IPS-18a (cell line): ENCODE measurements around the gene MLN.

Experiments
- H3K27ac ChIP-seq: one replicate; pipeline ENCODE4 v1.5.1; 2013; ENCODE audit warnings: low read length
- H3K27me3 ChIP-seq: one replicate; pipeline ENCODE4 v1.6.1; 2013; ENCODE audit warnings: mild to moderate bottlenecking, low read length; ENCODE audit not compliant: control insufficient read depth, insufficient read depth
- H3K36me3 ChIP-seq: one replicate; pipeline ENCODE4 v1.6.1; 2013; ENCODE audit warnings: low read depth, low read length; ENCODE audit not compliant: control insufficient read depth
- H3K4me1 ChIP-seq: one replicate; pipeline ENCODE4 v1.6.1; 2013; ENCODE audit warnings: low read depth, low read length; ENCODE audit not compliant: control insufficient read depth
- H3K4me3 ChIP-seq: one replicate; pipeline ENCODE4 v1.5.1; 2013; ENCODE audit warnings: low read length
- H3K9ac ChIP-seq: one replicate; pipeline ENCODE4 v1.6.1; 2013; ENCODE audit warnings: mild to moderate bottlenecking, low read length, moderate library complexity
- H3K9me3 ChIP-seq: one replicate; pipeline ENCODE4 v1.6.1; 2013; ENCODE audit warnings: low read depth, low read length; ENCODE audit not compliant: control insufficient read depth

MLN gene

DNA sequence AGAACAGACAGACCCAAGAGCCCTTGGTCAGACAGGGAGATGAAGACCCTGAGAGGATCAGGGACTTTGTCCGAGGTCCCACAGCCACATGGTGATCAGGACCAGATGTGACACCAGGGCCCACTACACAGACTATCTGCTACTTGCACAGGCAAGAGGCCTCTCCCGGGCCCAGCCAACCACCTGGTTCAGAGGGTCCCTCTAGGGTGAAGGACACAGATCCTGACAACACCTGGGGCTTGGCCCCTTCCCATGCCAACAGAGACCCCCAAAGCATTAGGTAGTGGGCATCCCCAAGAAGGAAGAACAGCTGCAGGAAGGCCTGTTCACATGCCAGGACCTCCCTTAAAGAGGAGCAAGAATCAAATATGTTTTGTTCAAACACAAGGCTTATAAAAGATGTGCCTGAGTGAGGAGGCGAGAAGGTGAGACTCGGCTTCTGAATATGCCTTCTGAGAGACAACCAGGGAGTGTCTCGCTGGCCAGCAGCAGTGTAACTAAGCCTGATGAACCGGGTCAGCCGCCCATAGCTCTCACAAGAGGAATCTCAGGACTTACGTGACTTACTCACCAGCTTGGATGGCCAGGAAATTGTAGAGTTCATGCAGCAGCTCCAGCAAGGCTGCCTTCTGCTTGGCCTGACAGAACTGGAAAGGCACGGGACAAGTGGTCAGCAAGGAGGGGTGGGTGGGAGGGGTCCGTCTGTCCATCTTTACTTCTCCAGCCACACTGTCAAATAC lies 19.9 kb downstream of the MLN start:
- Histone ChIP-seq H3K9me3 (no peaks in the 10 kb centered on the region), H3K9ac (no peak overlapping the region), H3K27ac (no peak overlapping the region), H3K4me3 (no peak overlapping the region), H3K36me3 (peaks cover 49% of the 10 kb centered on the region), H3K4me1 (peaks cover 67% of the 10 kb centered on the region), H3K27me3 (no peaks in the 10 kb centered on the region)

GRCh38 chr6:33782561-33782960 lies 21.2 kb downstream of the MLN start:
- Histone ChIP-seq H3K9me3 (no peaks in the 10 kb centered on the region), H3K36me3 (peaks cover 63% of the 10 kb centered on the region), H3K4me1 (peaks cover 74% of the 10 kb centered on the region), H3K4me3 (no peak overlapping the region), H3K27ac (peak overlapping the region; percentile 77), H3K27me3 (no peaks in the 10 kb centered on the region), H3K9ac (peak overlapping the region; percentile 30)

- H3K4me1 ChIP-seq, result peaks cover 62% of the 10 kb centered on the region
- peak overlapping the region; percentile 38 for H3K4me3 ChIP-seq
- H3K36me3 ChIP-seq, result peaks cover 75% of the 10 kb centered on the region
- peak overlapping the region; percentile 47 for H3K9ac ChIP-seq
- no peaks in the 10 kb centered on the region for H3K27me3 ChIP-seq
- H3K9me3 ChIP-seq, result no peaks in the 10 kb centered on the region
- peak overlapping the region; percentile 83 for H3K27ac ChIP-seq
Observed at GRCh38 chr6:33781131-33781975, 22.4 kb downstream of the MLN start.

- Histone ChIP-seq H3K36me3 (peaks cover 85% of the 10 kb centered on the region), H3K9me3 (no peaks in the 10 kb centered on the region), H3K27ac (no peak overlapping the region), H3K4me3 (peak overlapping the region; percentile 3), H3K9ac (no peak overlapping the region), H3K4me1 (peaks cover 50% of the 10 kb centered on the region), H3K27me3 (no peaks in the 10 kb centered on the region)
Observed at GRCh38 chr6:33779895-33780294, 23.9 kb downstream of the MLN start.

GRCh38 chr6:33779290-33779689 lies 24.5 kb downstream of the MLN start:
- Histone ChIP-seq H3K9me3 (no peaks in the 10 kb centered on the region), H3K9ac (no peak overlapping the region)

GRCh38 chr6:33778444-33779121 lies 25.2 kb downstream of the MLN start:
- Histone ChIP-seq H3K36me3 (peaks cover 85% of the 10 kb centered on the region), H3K27me3 (no peaks in the 10 kb centered on the region), H3K4me1 (peaks cover 50% of the 10 kb centered on the region), H3K9me3 (no peaks in the 10 kb centered on the region), H3K27ac (no peak overlapping the region), H3K4me3 (no peak overlapping the region), H3K9ac (no peak overlapping the region)

More at GRCh38 chr6:33779290-33779689, 24.5 kb downstream of the MLN start:
- Histone ChIP-seq H3K36me3 (peaks cover 86% of the 10 kb centered on the region), H3K27ac (no peak overlapping the region), H3K27me3 (no peaks in the 10 kb centered on the region), H3K4me3 (peak overlapping the region; percentile 3), H3K4me1 (peaks cover 50% of the 10 kb centered on the region)

- no peak overlapping the region for H3K9ac ChIP-seq
- peaks cover 49% of the 10 kb centered on the region for H3K4me1 ChIP-seq
- H3K36me3 ChIP-seq, result peaks cover 84% of the 10 kb centered on the region
- H3K27ac ChIP-seq, result no peak overlapping the region
- H3K9me3 ChIP-seq, result no peaks in the 10 kb centered on the region
- H3K27me3 ChIP-seq, result no peaks in the 10 kb centered on the region
- no peak overlapping the region for H3K4me3 ChIP-seq
Observed at GRCh38 chr6:33777398-33778388, 26.1 kb downstream of the MLN start.

GRCh38 chr6:33776764-33777163 lies 27.0 kb downstream of the MLN start:
- peaks cover 45% of the 10 kb centered on the region for H3K4me1 ChIP-seq
- peaks cover 84% of the 10 kb centered on the region for H3K36me3 ChIP-seq

GRCh38 chr6:33776186-33776585 lies 27.6 kb downstream of the MLN start:
- Histone ChIP-seq H3K9ac (no peak overlapping the region), H3K36me3 (peaks cover 84% of the 10 kb centered on the region)

More at GRCh38 chr6:33776764-33777163, 27.0 kb downstream of the MLN start:
- Histone ChIP-seq H3K9me3 (no peaks in the 10 kb centered on the region), H3K27ac (no peak overlapping the region), H3K4me3 (no peak overlapping the region), H3K9ac (no peak overlapping the region), H3K27me3 (no peaks in the 10 kb centered on the region)

DNA sequence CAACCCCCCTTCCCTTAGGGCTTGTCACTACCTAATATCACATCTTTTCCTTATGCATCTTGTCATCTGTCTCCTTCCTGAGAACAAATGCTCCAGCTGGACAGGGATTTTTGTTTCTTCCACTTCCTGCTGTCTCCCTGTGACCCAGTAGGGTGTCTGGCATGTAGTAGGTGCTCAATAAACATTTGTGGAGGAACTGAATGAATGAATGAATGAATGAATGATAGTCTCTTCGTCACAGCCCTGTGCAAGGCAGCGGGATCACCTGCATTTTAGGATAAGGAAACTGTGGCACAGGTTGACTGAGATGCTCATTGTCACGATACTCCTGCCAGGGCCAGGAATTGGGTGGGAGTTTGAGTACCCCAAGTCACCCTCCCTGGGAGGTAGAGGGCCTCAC lies 29.0 kb downstream of the MLN start:
- no peak overlapping the region for H3K9ac ChIP-seq
- no peak overlapping the region for H3K27ac ChIP-seq
- H3K36me3 ChIP-seq, result peaks cover 72% of the 10 kb centered on the region
- H3K9me3 ChIP-seq, result no peaks in the 10 kb centered on the region
- no peaks in the 10 kb centered on the region for H3K27me3 ChIP-seq
- H3K4me3 ChIP-seq, result no peak overlapping the region
- peaks cover 44% of the 10 kb centered on the region for H3K4me1 ChIP-seq

More at GRCh38 chr6:33776186-33776585, 27.6 kb downstream of the MLN start:
- Histone ChIP-seq H3K4me1 (peaks cover 44% of the 10 kb centered on the region), H3K27ac (no peak overlapping the region), H3K27me3 (no peaks in the 10 kb centered on the region), H3K4me3 (no peak overlapping the region), H3K9me3 (no peaks in the 10 kb centered on the region)
